ENCODE results near the gene LINGO3.

GRCh38 chr19:2305452-2306280 is 2.3 kb downstream of the LINGO3 start:
- TF ChIP-seq POLR2A (IDR thresholded peaks at IDR 0.05) (no peak), CTCF (IDR thresholded peaks at IDR 0.05) (no peak)
